Measurements from ENCODE around the gene RPL7A. TPM values are rescaled to one million over a fixed set of nuclear protein-coding genes. Genes with fewer than 3 reads are reported as not detected.
A peak's percentile ranks its signal among the peaks of the same experiment; 100 is the strongest.

Gene RPL7A
- total and polyA plus RNA-seq, 2 of the 13 experiments (the other 11 are each of a cell fraction or from before 2014, with no cell fraction given) = 2,401 to 2,938 TPM

GRCh38 chr9:133351908-133352634 lies 4.1 kb downstream of the RPL7A start (continued):
- TF ChIP-seq DZIP1 (CRISPR knock-in tag; IDR thresholded peaks at IDR 0.05) = no peak
- no peak for TF ChIP-seq KLF15 (CRISPR knock-in tag; IDR thresholded peaks at IDR 0.05; ENCODE audit: borderline replicate concordance)
- TF ChIP-seq ZNF331 (CRISPR knock-in tag; IDR thresholded peaks at IDR 0.05) = no peak
- TF ChIP-seq ZNF883 (CRISPR knock-in tag; IDR thresholded peaks at IDR 0.05; ENCODE audit: not compliant biosample characterization) = no peak
- TF ChIP-seq, protein P1, sequence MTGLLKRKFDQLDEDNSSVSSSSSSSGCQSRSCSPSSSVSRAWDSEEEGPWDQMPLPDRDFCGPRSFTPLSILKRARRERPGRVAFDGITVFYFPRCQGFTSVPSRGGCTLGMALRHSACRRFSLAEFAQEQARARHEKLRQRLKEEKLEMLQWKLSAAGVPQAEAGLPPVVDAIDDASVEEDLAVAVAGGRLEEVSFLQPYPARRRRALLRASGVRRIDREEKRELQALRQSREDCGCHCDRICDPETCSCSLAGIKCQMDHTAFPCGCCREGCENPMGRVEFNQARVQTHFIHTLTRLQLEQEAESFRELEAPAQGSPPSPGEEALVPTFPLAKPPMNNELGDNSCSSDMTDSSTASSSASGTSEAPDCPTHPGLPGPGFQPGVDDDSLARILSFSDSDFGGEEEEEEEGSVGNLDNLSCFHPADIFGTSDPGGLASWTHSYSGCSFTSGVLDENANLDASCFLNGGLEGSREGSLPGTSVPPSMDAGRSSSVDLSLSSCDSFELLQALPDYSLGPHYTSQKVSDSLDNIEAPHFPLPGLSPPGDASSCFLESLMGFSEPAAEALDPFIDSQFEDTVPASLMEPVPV (CRISPR knock-in tag; IDR thresholded peaks at IDR 0.05) = 0 out of 2 replicates have a peak, but pooled peaks have one; percentile 35
- TF ChIP-seq STAG1 (CRISPR knock-in tag; IDR thresholded peaks at IDR 0.05) = no peak; the same call in 1 of the 2 replicates
- no peak for TF ChIP-seq TCF12 (IDR thresholded peaks at IDR 0.05)
- no peak for TF ChIP-seq TCF12 (CRISPR knock-in tag; IDR thresholded peaks at IDR 0.05)
- no peak for TF ChIP-seq ZBTB1 (CRISPR knock-in tag; IDR thresholded peaks at IDR 0.05; ENCODE audit: borderline replicate concordance)
- TF ChIP-seq THRA (CRISPR knock-in tag; IDR thresholded peaks at IDR 0.05; ENCODE audit: borderline replicate concordance) = no peak
- no peak for TF ChIP-seq ZNF691 (CRISPR knock-in tag; IDR thresholded peaks at IDR 0.05; ENCODE audit: borderline replicate concordance, low read depth)
- TF ChIP-seq CHD4 (IDR thresholded peaks at IDR 0.05; ENCODE audit: borderline replicate concordance, low read length) = no peak
- no peak for TF ChIP-seq SRSF9 (IDR thresholded peaks at IDR 0.05; ENCODE audit: borderline replicate concordance, insufficient read depth, low read depth, low read length, poor library complexity, severe bottlenecking)
- TF ChIP-seq GATAD2A (CRISPR knock-in tag; IDR thresholded peaks at IDR 0.05) = peak; percentile 37; the same call in 1 of the 2 replicates
- TF ChIP-seq SOX6 (IDR thresholded peaks at IDR 0.05) = no peak
- TF ChIP-seq SOX6 (CRISPR knock-in tag; IDR thresholded peaks at IDR 0.05) = no peak
- no peak for TF ChIP-seq MXI1 (IDR thresholded peaks at IDR 0.05; ENCODE audit: borderline replicate concordance, low read depth, low read length)
- peak; percentile 39 for TF ChIP-seq SALL1 (CRISPR knock-in tag; IDR thresholded peaks at IDR 0.05)
- TF ChIP-seq, protein P2, sequence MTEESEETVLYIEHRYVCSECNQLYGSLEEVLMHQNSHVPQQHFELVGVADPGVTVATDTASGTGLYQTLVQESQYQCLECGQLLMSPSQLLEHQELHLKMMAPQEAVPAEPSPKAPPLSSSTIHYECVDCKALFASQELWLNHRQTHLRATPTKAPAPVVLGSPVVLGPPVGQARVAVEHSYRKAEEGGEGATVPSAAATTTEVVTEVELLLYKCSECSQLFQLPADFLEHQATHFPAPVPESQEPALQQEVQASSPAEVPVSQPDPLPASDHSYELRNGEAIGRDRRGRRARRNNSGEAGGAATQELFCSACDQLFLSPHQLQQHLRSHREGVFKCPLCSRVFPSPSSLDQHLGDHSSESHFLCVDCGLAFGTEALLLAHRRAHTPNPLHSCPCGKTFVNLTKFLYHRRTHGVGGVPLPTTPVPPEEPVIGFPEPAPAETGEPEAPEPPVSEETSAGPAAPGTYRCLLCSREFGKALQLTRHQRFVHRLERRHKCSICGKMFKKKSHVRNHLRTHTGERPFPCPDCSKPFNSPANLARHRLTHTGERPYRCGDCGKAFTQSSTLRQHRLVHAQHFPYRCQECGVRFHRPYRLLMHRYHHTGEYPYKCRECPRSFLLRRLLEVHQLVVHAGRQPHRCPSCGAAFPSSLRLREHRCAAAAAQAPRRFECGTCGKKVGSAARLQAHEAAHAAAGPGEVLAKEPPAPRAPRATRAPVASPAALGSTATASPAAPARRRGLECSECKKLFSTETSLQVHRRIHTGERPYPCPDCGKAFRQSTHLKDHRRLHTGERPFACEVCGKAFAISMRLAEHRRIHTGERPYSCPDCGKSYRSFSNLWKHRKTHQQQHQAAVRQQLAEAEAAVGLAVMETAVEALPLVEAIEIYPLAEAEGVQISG (CRISPR knock-in tag; IDR thresholded peaks at IDR 0.05) = 0 out of 2 replicates have a peak, but pooled peaks have one; percentile 15
- TF ChIP-seq NR2F6 (IDR thresholded peaks at IDR 0.05) = no peak
- no peak for TF ChIP-seq NR2F6 (CRISPR knock-in tag; IDR thresholded peaks at IDR 0.05)

Data from HepG2 (cell line).